Activated CD8-positive, alpha-beta T cell treated with anti-CD3 and anti-CD28 coated beads, Interleukin-2, amount 10 ng/mL, durations not matched to agents 7 days and 5 days (primary cell): ENCODE measurements around the gene CAPN5. TPM values are rescaled to one million over a fixed set of nuclear protein-coding genes. Genes with fewer than 3 reads are reported as not detected.
"Not testable (repeated sequence)": the region's sequence is repeated elsewhere in the genome, so short reads cannot be mapped to it uniquely, and the experiment has no call there.

ENCODE experiments used
- ATAC-seq: fragments of 150-1000 bp; cut with Tn5 transposase; one replicate; pipeline ENCODE4 v1.10.0; 2021; ENCODE audit warnings: moderate library complexity
- CTCF ChIA-PET: fragments of 350-600 bp; sonication (Branson Sonifier 250); formaldehyde crosslinking; loops from one replicate; lab custom pipeline; 2021; ENCODE audit warnings: antibody characterized with exemption; lab: Charles Lee
- POLR2A ChIA-PET: fragments of 350-600 bp; sonication (Branson Sonifier 250); formaldehyde crosslinking; loops from one replicate; lab custom pipeline; 2021; ENCODE audit warnings: antibody characterized with exemption; lab: Charles Lee
- DNase-seq: peaks from one replicate; pipeline ENCODE4 v3.0.0-alpha.2; 2020
- H3K27ac Mint-ChIP-seq: one replicate; pipeline ENCODE4 v1.8.0; 2021; ENCODE audit warnings: mild to moderate bottlenecking, mixed read lengths
- H3K27me3 Mint-ChIP-seq: one replicate; pipeline ENCODE4 v1.8.0; 2021; ENCODE audit warnings: low read depth, mixed read lengths
- H3K36me3 Mint-ChIP-seq: one replicate; pipeline ENCODE4 v1.8.0; 2021; ENCODE audit warnings: low read depth, mixed read lengths
- H3K4me1 Mint-ChIP-seq: one replicate; pipeline ENCODE4 v1.8.0; 2021; ENCODE audit warnings: low read depth, mixed read lengths
- H3K4me3 Mint-ChIP-seq: one replicate; pipeline ENCODE4 v1.8.0; 2021; ENCODE audit warnings: mild to moderate bottlenecking, mixed read lengths
- H3K9me3 Mint-ChIP-seq: one replicate; pipeline ENCODE4 v1.8.0; 2022; ENCODE audit warnings: mixed read lengths; ENCODE audit not compliant: insufficient read depth
- total RNA-seq, 2 experiments: library from RNA; stranded (reverse); gene quantifications; one replicate each; pipeline ENCODE4 v1.2.3, GENCODE V29; 2021

CAPN5 gene
- total RNA-seq: 1 to 10 TPM; 1.0 to 1.4 TPM

- peak within 1 kb of the TSS; percentile 73 for H3K4me3 Mint-ChIP-seq
- H3K27ac Mint-ChIP-seq: no peak within 1 kb of the TSS
- H3K27me3 Mint-ChIP-seq: peaks cover 33% of the 10 kb centered on the region
- peaks cover 3% of the 10 kb centered on the region for H3K9me3 Mint-ChIP-seq
- ATAC-seq: peak; percentile 96
- POLR2A ChIA-PET: no interaction called here
- H3K4me1 Mint-ChIP-seq: peaks cover 4% of the 10 kb centered on the region
- CTCF ChIA-PET: interaction anchor here (0.8 to 1.5 kb wide), 5 partner anchors 16 to 60 kb away, joined by 3 to 12 read pairs (median 5); no protein-coding TSS in a partner anchor
- no peaks in the 10 kb centered on the region for H3K36me3 Mint-ChIP-seq
- DNase-seq: peak; percentile 82
Measured at GRCh38 chr11:77066229-77067042, at the start of gene CAPN5. Gene CAPN5 (plus strand): TSS chr11:77066971. CDS start chr11:77084887, 17,916 bp downstream.

DNA sequence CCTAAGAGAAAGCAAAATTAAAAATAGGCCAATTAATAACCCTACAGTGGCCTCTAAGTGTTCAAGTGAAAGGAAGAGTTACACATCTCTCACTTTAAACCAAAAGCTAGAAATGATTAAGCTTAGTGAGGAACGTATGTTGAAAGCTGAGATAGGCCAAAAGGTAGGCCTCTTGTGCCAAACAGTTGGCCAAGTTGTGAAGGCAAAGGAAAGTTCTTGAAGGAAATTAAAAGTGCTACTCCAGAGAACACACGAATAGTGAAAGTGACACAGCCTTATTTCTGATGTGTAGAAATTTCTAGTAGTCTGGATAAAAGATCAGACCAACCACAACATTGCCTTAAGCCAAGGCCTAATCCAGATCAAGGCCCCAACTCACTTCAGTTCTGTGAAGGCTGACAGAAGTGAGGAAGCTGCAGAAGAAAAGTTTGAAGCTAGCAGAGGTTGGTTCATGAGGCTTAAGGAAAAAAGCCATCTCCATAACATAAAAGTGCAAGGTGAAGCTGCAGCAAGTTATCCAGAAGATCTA lies 48.3 kb upstream of the CAPN5 start:
- POLR2A ChIA-PET, H3K27me3 Mint-ChIP-seq, H3K4me3 Mint-ChIP-seq, DNase-seq, H3K4me1 Mint-ChIP-seq, H3K36me3 Mint-ChIP-seq, ATAC-seq, H3K9me3 Mint-ChIP-seq, H3K27ac Mint-ChIP-seq: not testable (repeated sequence)
- CTCF ChIA-PET: interaction anchor here (4.2 kb wide), 1 partner anchor 99 kb away, joined by 19 read pairs; no protein-coding TSS in a partner anchor

GRCh38 chr11:77019976-77020595 lies 46.7 kb upstream of the CAPN5 start:
- POLR2A ChIA-PET: no interaction called here
- H3K4me3 Mint-ChIP-seq: no peak overlapping the region

GRCh38 chr11:77020734-77021133 lies 46.0 kb upstream of the CAPN5 start:
- POLR2A ChIA-PET: interaction anchor here (0.6 kb wide), 1 partner anchor 202 kb away, joined by 3 read pairs; no protein-coding TSS in a partner anchor
- ATAC-seq: no peak
- CTCF ChIA-PET: interaction anchor here (1.6 to 4.2 kb wide), 3 partner anchors 27 to 222 kb away, joined by 3 to 19 read pairs (median 3); no protein-coding TSS in a partner anchor
- H3K27me3 Mint-ChIP-seq: no peaks in the 10 kb centered on the region
- H3K27ac Mint-ChIP-seq: no peak overlapping the region
- H3K4me3 Mint-ChIP-seq: no peak overlapping the region
- DNase-seq: no peak
- H3K4me1 Mint-ChIP-seq: no peaks in the 10 kb centered on the region
- peaks cover 9% of the 10 kb centered on the region for H3K36me3 Mint-ChIP-seq
- no peaks in the 10 kb centered on the region for H3K9me3 Mint-ChIP-seq

More at GRCh38 chr11:77019976-77020595, 46.7 kb upstream of the CAPN5 start:
- Mint-ChIP-seq H3K4me1 (no peaks in the 10 kb centered on the region), H3K36me3 (peaks cover 9% of the 10 kb centered on the region), H3K27me3 (no peaks in the 10 kb centered on the region), H3K27ac (no peak overlapping the region), H3K9me3 (no peaks in the 10 kb centered on the region)
- DNase-seq (no peak), ATAC-seq (no peak)
- CTCF ChIA-PET: interaction anchor here (1.6 to 4.2 kb wide), 3 partner anchors 27 to 221 kb away, joined by 3 to 19 read pairs (median 3); no protein-coding TSS in a partner anchor

GRCh38 chr11:77024745-77025144 lies 42.0 kb upstream of the CAPN5 start:
- no peak for DNase-seq

DNA sequence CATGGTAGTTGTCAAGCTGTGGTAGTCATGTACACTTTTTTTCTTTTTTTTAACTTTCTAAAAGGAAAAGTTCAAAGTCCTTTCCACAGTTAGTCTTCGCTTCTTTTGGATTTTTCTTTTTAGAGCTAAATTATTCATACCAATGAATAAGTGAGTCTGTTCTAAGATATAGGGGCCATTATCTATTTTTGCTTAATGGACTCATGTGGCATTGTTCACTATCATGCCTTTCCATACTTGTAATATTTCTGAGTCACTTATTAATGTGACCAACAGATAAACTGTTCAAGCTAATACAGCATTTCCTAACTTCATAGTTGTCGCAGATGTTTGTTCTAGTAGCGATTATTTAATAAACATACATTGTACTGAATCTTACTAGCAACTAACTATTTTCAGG lies 40.5 kb upstream of the CAPN5 start:
- ChIA-PET POLR2A (no interaction called here), CTCF (interaction anchor here (1.3 kb wide), 1 partner anchor 106 kb away, joined by 4 read pairs; no protein-coding TSS in a partner anchor)
- no peaks in the 10 kb centered on the region for H3K36me3 Mint-ChIP-seq
- no peaks in the 10 kb centered on the region for H3K4me1 Mint-ChIP-seq
- no peaks in the 10 kb centered on the region for H3K9me3 Mint-ChIP-seq
- H3K4me3 Mint-ChIP-seq: no peak overlapping the region
- peaks cover 9% of the 10 kb centered on the region for H3K27me3 Mint-ChIP-seq
- no peak for ATAC-seq
- no peak overlapping the region for H3K27ac Mint-ChIP-seq
- DNase-seq: no peak

More at GRCh38 chr11:77024745-77025144, 42.0 kb upstream of the CAPN5 start:
- H3K27ac Mint-ChIP-seq: no peak overlapping the region
- POLR2A ChIA-PET: no interaction called here
- ATAC-seq: no peak
- no peaks in the 10 kb centered on the region for H3K9me3 Mint-ChIP-seq
- CTCF ChIA-PET: no interaction called here
- peaks cover 6% of the 10 kb centered on the region for H3K27me3 Mint-ChIP-seq
- H3K4me3 Mint-ChIP-seq: no peak overlapping the region
- peaks cover 2% of the 10 kb centered on the region for H3K36me3 Mint-ChIP-seq
- no peaks in the 10 kb centered on the region for H3K4me1 Mint-ChIP-seq

DNA sequence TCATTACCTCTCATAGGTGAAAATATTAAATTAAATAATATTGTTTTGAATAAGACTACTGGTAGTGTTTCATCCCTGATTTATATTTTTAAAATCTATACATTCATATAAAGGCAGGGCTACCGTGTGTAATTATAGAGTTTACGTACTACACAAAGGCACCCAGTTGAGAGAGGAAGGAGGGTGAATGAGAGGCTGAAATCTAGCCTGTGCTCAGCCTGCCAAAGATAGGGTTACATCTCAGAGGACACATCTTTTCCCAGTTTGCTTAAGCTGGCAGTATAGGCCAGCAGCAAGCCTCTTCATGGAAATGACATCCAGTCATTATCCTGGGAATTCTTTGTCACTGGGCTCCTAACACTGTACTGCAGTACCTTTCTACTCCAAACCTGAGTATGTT lies 40.0 kb upstream of the CAPN5 start:
- Mint-ChIP-seq H3K27me3 (peaks cover 9% of the 10 kb centered on the region), H3K4me3 (no peak overlapping the region), H3K4me1 (no peaks in the 10 kb centered on the region), H3K36me3 (no peaks in the 10 kb centered on the region), H3K9me3 (no peaks in the 10 kb centered on the region), H3K27ac (no peak overlapping the region)
- ATAC-seq: no peak
- no peak for DNase-seq
- POLR2A ChIA-PET: no interaction called here
- CTCF ChIA-PET: interaction anchor here (0.7 to 1.6 kb wide), 2 partner anchors 18 to 107 kb away, joined by 4 to 6 read pairs; no protein-coding TSS in a partner anchor

- Mint-ChIP-seq H3K27me3 (peaks cover 9% of the 10 kb centered on the region), H3K4me1 (no peaks in the 10 kb centered on the region), H3K9me3 (no peaks in the 10 kb centered on the region), H3K27ac (no peak overlapping the region), H3K36me3 (no peaks in the 10 kb centered on the region), H3K4me3 (no peak overlapping the region)
- no peak for DNase-seq
- ChIA-PET POLR2A (no interaction called here), CTCF (interaction anchor here (0.7 to 1.6 kb wide), 2 partner anchors 18 to 107 kb away, joined by 4 to 6 read pairs; no protein-coding TSS in a partner anchor)
- no peak for ATAC-seq
Measured at GRCh38 chr11:77027275-77027674, 39.5 kb upstream of the CAPN5 start.

DNA sequence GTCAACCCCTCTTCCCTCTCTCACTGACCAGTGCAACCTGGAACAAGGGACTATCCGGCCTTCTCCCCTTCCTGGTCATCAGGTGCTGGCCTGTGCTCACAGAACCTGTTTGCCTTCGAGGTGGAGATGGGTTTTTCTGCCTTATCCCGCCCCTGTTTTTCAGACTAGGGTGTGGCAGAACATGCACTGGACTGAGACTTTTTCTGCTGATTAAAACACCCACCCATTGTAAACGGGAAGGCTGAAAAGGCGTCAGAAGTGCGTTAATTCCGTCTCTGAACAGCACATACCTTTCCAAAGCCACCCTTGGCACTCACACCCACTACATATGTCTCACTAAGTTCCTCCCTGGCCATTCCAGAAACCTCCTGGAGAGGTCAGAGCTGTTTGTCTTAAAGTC lies 36.9 kb upstream of the CAPN5 start:
- Mint-ChIP-seq H3K27me3 (peaks cover 9% of the 10 kb centered on the region), H3K36me3 (no peaks in the 10 kb centered on the region), H3K27ac (no peak overlapping the region), H3K9me3 (no peaks in the 10 kb centered on the region), H3K4me1 (no peaks in the 10 kb centered on the region), H3K4me3 (no peak overlapping the region)
- ChIA-PET CTCF (interaction anchor here (0.9 to 1.4 kb wide), 2 partner anchors 61 to 110 kb away, joined by 3 to 4 read pairs; no protein-coding TSS in a partner anchor), POLR2A (no interaction called here)
- ATAC-seq: no peak
- no peak for DNase-seq

GRCh38 chr11:77030834-77031414 lies 35.8 kb upstream of the CAPN5 start:
- ChIA-PET POLR2A (no interaction called here), CTCF (interaction anchor here (0.9 to 1.4 kb wide), 3 partner anchors 60 to 111 kb away, joined by 3 to 5 read pairs (median 4); no protein-coding TSS in a partner anchor)
- Mint-ChIP-seq H3K36me3 (no peaks in the 10 kb centered on the region), H3K9me3 (no peaks in the 10 kb centered on the region), H3K4me1 (no peaks in the 10 kb centered on the region), H3K27ac (no peak overlapping the region), H3K27me3 (peaks cover 16% of the 10 kb centered on the region), H3K4me3 (no peak overlapping the region)
- no peak for ATAC-seq
- DNase-seq: no peak

DNA sequence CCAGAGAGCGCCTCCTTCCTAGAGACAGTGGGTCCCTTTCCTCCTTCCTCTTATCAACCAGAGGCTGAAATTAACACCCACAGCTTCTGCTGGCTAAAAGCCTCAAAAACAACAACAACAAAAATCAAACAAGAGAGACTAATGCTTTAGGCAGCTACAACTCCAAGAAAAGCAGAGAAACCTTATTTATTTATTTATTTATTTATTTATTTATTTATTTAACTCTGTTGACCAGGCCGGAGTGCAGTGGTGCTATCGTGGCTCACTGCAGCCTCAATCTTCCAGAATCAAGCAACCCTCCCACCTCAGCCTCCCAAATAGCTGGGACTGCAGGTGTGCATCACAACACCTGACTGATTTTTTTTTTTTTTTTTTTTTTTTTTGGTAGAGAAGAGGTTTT lies 35.2 kb upstream of the CAPN5 start:
- ChIA-PET POLR2A (no interaction called here), CTCF (no interaction called here)
- Mint-ChIP-seq H3K9me3 (no peaks in the 10 kb centered on the region), H3K4me3 (no peak overlapping the region), H3K4me1 (no peaks in the 10 kb centered on the region), H3K27me3 (peaks cover 21% of the 10 kb centered on the region), H3K27ac (no peak overlapping the region), H3K36me3 (no peaks in the 10 kb centered on the region)
- DNase-seq (no peak), ATAC-seq (no peak)
